Activated CD4-positive, CD25-positive, alpha-beta regulatory T cell treated with anti-CD3 and anti-CD28 coated beads, Interleukin-2, amount 50 U/mL, for 16 hours (primary cell): ENCODE results near the gene OTUD3.

Experiments used
- DNase-seq: peaks from one replicate; pipeline ENCODE4 v3.0.0-alpha.2; 2020; ENCODE audit warnings: low read depth, low spot score

OTUD3 gene

DNA sequence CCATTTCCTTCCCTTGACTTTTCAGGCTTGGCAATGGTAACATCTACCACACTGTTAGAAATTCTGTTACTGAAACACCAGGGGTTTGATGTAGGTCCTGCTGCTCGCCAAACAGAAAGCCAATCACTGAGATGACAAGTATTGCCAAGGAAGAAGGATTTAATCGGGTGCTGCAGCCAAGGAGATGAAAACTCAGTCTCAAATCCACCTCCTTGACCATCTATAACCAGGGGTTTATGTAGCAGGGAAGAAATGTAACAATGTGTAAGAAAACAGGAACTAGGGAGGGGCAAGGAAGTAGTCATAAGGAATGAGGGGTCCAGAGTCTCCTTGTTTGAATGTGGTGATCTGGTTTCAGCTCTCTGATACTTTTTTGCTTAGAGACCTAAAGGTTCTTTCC lies 71.9 kb downstream of the OTUD3 start:
- no peak for DNase-seq

DNA sequence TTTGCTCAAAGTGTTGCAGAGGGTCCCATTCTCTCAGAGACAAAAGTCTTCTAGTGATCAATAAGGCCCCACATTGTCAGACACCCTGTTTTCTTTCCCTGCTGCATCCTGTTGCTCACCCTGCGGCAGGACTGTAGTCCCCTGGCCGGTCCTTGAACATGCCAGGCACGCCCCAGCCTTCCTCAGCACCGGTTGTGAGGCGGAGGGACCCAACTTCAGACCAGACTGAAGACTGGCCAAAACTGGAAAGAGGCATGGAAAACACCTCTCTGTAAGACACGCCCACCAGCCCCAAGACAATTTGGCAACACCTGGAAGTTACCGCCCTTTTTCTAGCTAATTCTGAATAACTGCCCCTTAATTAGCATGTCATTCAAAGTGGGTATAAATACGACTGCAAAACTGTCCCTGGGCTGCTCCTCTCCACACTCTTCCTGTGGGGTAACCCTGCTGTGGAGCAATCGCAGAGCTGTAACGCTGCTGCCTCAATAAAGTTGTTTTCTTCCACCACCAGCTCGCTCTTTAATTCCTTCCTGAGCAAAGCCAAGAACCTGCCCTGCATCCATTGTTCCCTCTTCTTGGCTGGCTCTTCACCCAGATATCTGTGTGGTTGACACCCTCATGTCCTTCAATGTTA lies 73.5 kb downstream of the OTUD3 start:
- no peak for DNase-seq

- no peak for DNase-seq
Observed at GRCh38 chr1:19957779-19958178, 75.6 kb downstream of the OTUD3 start.

- no peak for DNase-seq
Observed at GRCh38 chr1:19960591-19960990, 78.4 kb downstream of the OTUD3 start.
